Right ventricle myocardium superior (tissue), 1 donor: ENCODE data around the gene LHPP. TPM values are rescaled to one million over a fixed set of nuclear protein-coding genes. Genes with fewer than 3 reads are reported as not detected.

ENCODE experiments used
- ATAC-seq: fragments of 200-7000 bp; cut with Tn5 transposase; one replicate; pipeline ENCODE4 v1.9.1; 2020; ENCODE audit warnings: mild to moderate bottlenecking; ENCODE audit not compliant: poor library complexity
- DNase-seq: peaks from one replicate; pipeline ENCODE4 v3.0.0-alpha.2; 2020
- intact Hi-C: fragments of 100-400 bp; cut with DNase I; formaldehyde crosslinking; loops from one replicate; pipeline ENCODE4 v1.11.2; 2022
- total RNA-seq: library from RNA; stranded (reverse); fragmentation: NEBNext Ultra II Directional; extraction: Animal tissue kit (Norgen Biotek cat#: 25700); gene quantifications from one replicate; pipeline ENCODE4 v1.2.1, GENCODE V29; 2021
- donor health status: DM: no; HTN: yes; CAD: no; lungs with severe emphysema.

Gene LHPP
- total RNA-seq, 1 donor from 2014 or later = 7.4 TPM

DNA sequence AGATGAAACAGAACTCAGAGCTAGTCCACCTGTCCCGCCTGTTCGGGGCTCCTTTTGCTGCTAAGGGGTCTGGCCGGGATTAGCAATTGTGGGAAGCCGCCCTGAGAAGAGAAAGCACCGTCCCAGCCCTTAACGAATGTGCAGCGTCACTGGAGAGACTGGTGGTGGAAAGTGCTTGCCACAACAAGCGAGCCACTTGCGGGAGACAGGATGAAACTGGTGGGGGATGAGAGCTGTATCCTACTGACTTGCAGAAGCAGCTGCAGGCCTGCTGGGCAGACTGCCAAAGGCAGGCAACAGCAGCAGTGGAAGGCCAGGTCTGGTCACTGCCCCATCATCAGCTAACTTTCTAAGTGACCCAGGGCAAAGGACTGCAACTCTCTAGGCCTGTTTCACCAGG, 187.1 kb downstream of the LHPP start:
- peak; percentile 90 for DNase-seq
- intact Hi-C loops = loop anchor here (5.0 kb wide), 2 partner anchors 54 to 94 kb away; partner anchors contain the start of gene FAM53B
- ATAC-seq = peak; percentile 64

DNA sequence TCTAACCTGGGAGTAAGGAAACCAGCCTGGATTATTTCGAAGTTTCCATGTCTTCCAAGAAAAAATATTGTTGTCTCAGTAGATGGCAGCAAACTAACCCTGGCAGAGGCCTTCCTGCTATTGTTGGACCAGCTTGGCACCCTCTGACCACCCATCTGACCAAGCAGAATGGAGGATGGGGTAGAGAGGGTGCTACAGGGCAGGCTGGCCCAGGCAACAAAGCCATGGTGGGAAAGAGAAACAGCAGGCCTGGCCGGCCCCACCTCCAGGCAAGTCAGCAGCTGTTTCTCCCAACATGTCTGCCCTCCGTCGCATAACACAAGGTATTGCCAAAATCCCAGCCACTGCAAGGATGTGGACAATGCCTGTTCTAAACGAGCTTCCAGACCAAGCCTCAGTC, 187.6 kb downstream of the LHPP start:
- ATAC-seq (peak; percentile 23), DNase-seq (peak; percentile 67)
- intact Hi-C loops = loop anchor here (5.0 kb wide), 2 partner anchors 53 to 93 kb away; partner anchors contain the start of gene FAM53B

GRCh38 chr10:124650263-124650662, 188.6 kb downstream of the LHPP start:
- DNase-seq = peak; percentile 14
- no peak for ATAC-seq
- intact Hi-C loops = no loop called here

DNA sequence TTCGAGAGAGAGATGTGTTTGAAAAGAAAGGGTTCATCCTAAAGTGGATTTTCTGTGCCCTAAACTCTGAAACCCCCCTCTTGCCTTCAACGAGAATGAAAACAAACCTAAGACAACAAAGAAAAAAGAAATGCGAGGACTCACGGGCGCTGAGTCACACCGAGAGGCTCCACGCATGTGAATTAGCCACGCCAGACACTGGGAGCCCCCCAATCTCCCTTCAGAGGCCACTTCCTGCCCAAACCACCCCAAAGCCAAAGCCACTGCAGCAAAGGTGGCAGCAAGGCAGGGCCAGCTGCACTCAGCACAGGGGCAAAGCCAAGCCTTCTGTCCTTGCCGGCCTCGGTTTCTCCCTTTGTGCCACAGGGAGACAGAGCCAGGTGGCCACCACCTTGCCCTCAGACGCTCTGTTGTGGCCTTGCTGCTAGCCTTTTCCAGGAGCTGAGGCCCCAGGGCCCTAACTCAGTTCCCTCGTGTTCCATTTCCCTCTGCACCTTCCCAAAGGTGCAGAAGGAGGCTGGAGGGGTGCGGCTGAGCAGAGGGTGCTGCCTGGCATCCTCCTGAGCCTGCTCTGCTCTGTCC, 189.3 kb downstream of the LHPP start:
- intact Hi-C loops = no loop called here
- ATAC-seq = no peak
- peak; percentile 38 for DNase-seq

DNA sequence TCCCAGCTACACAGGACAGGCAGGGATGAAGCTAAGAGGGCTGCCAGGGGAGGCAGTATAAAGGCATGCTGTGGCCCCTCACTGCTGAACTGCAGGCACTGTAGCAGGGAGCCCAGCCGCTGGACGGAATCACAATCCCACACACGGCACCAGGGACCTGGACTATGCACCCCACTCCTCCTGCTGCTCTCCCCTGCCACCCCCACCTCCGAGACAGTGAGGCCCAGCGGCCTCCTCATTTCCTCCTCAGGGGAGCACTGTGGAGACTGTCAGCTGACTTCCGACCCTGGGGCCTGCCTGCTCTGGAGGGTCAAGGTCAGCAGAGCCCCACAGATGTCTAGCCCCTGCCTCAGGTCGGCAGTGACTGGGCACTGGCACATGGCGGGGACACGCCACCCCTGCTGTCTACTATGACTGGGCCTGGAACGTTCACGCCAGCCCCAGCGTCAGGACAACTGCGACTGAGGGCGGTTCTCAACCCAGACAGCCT, 189.8 kb downstream of the LHPP start:
- DNase-seq (peak; percentile 42), ATAC-seq (no peak)
- intact Hi-C loops = no loop called here

DNA sequence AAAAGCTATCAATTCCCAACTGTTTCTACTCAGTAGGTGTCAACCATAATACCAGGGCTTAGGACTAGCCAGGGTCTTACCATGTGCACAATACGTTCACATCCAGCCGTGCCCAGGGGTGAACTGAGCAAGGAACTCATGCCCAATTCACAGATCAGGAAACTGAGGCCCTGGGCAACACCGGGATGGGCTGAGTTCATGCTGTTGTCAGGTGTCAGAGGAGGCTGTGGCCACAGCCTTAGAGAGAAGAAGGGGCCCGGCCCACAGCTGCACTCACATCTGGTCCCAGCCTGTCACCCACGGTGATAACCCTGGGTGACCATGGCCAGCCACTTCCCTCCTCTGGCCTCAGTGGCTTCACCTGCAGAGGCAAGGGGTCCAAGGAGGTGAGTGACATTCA, 190.6 kb downstream of the LHPP start:
- intact Hi-C loops = no loop called here
- ATAC-seq (no peak), DNase-seq (peak; percentile 36)

- DNase-seq (peak; percentile 39), ATAC-seq (no peak)
- intact Hi-C loops = no loop called here
Measured at GRCh38 chr10:124652701-124653100, 191.1 kb downstream of the LHPP start.

DNA sequence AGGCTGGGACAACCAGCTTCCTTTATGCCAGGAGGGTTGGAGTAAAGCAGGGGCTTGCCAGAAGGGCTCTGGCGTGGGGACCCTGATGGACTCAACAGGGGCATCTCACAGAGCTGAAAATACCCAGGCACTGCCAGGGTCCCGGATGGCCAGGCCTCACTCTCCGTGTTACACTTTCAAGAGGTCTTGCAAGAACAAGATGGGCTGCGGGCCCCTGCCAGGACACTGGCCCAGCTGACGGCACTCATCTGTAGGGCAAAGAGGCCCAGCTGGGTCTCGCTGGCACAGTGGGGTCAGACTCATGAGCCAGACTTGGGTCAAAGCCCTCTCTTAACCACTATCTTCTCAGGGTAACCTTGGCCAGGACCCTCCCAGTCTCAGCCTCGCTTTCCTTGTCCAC, 191.7 kb downstream of the LHPP start:
- intact Hi-C loops = no loop called here
- ATAC-seq = no peak
- peak; percentile 35 for DNase-seq

DNA sequence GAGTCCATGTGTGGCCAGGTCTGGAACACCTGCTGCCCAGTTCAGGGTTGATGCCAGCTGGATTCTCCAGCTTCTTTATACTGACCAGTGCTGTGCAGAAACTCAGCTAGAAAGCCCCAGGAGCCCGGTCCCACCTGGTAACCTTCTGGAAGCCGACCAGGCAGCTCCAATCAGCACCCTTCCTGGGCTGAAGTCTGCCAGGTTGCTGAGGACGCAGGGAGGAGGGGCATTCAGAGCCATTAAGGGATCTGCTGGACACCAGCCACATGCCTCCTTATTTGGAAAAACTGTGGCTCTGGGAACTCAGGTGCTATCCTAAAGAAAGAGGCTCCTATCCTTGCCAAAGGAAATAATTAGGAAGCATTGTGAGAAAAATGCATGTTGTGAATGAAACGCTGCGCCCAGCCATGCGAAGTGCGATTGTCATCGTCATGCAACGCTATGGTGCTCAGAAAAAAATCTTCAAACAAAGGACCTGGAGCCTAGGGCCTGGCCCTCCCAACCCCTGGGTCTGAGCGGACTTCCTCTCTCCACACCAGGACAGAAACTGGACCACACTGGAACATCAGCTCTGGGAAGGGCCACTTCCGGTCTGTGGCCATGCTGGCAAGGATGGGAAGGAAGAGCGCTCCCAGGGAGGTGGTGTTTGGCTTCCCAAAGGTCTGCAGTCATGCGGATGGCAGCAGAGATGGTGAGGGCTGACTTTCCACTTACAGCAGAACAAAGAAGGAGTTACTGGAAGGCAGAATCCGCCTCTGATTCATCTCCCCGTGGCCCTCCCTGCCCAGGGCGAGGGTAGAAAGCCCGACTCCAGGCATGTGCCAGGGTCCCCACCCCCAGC, 192.4 kb downstream of the LHPP start:
- DNase-seq (peak; percentile 62), ATAC-seq (peak; percentile 2)
- intact Hi-C loops = no loop called here

DNA sequence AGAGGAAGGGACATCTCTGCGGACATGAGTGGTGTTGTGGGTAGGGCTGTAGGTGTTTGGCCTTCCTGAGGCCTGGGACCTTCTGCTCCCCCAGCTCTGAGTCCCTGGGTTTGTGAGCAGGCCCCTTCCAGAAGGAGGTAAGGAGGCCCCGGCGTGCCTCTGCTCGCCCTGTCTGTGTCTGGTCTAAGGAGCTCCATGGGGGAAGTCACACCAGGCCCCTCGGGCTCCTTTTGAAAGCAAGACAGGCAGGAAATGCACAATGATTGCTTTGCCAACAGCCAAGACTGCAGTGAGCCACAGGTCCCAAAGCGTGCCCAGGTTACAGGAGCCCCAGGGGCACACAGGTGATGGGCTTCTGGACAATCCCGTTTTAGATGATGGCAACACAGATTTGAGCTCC, 193.1 kb downstream of the LHPP start:
- DNase-seq = peak; percentile 42
- no peak for ATAC-seq
- intact Hi-C loops = no loop called here

GRCh38 chr10:124655191-124656112, 193.8 kb downstream of the LHPP start:
- intact Hi-C loops = no loop called here
- DNase-seq (peak; percentile 11), ATAC-seq (no peak)

- ATAC-seq (no peak), DNase-seq (peak; percentile 26)
- intact Hi-C loops = no loop called here
Measured at GRCh38 chr10:124656113-124656490, 194.5 kb downstream of the LHPP start.

DNA sequence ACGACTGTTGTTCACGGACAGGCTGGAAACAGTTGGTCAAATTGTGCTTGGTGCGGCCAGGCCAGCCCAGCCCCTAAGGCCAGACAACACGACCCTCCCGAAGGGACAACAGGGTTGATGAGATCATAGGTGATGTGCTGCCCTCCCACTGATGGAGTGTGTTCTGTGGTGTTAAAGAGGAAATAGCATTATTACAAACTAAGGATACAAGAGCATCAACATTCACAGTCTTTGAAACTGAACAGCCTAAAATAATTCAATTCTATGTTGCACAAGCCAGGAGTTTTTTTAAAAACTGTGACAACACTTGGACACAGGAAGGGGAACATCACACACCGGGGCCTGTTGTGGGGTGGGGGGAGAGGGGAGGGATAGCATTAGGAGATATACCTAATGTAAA, 194.9 kb downstream of the LHPP start:
- DNase-seq = no peak
- ATAC-seq = no peak
- intact Hi-C loops = no loop called here

DNA sequence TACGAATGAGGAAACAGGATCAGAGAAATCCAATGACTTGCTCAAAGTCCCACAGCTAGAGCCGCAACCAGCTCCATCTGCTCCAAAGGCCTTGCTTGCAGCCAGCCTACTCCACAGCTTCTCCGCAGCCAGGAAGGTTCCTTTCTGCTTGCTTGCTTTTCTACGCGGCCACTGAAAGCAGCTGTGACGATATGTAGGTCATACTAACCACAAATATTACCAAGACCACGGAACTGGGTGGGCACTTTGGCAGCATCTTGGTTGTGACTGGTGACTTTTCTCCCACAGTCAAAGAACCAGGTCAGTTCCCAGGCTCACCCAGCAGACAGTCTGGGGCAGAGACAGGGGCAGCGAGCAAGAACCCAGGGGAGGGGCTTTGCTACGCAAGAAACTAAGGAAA, 196.2 kb downstream of the LHPP start:
- peak; percentile 44 for DNase-seq
- intact Hi-C loops = no loop called here

GRCh38 chr10:124658591-124659242, 197.1 kb downstream of the LHPP start:
- ATAC-seq (no peak), DNase-seq (no peak)
- intact Hi-C loops = no loop called here

More for the DNA sequence above, 196.2 kb downstream of the LHPP start:
- no peak for ATAC-seq

DNA sequence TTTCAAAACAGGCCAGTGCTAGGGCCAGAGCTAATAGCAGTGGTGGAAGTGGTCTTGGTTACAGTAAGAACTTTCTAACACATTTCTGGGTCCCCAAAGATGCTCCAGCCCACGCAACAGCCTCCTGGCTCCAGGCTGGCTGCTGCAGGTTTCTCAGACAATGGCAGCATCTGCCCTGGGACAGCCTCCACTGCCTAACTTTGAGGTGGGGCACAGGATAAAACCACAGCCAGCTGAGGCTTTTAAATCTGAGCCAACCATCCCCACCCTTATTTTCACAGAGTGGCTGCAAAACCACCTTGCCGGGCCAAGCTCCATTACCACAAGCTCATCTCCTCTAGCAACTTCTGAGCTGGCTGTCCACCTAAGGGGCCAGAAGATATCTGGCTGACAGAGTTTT, 197.8 kb downstream of the LHPP start:
- no peak for ATAC-seq
- DNase-seq = no peak

GRCh38 chr10:124660404-124661125, 198.9 kb downstream of the LHPP start:
- DNase-seq = peak; percentile 8
- ATAC-seq = peak; percentile 31
- intact Hi-C loops = no loop called here

More for the DNA sequence above, 197.8 kb downstream of the LHPP start:
- intact Hi-C loops = no loop called here

DNA sequence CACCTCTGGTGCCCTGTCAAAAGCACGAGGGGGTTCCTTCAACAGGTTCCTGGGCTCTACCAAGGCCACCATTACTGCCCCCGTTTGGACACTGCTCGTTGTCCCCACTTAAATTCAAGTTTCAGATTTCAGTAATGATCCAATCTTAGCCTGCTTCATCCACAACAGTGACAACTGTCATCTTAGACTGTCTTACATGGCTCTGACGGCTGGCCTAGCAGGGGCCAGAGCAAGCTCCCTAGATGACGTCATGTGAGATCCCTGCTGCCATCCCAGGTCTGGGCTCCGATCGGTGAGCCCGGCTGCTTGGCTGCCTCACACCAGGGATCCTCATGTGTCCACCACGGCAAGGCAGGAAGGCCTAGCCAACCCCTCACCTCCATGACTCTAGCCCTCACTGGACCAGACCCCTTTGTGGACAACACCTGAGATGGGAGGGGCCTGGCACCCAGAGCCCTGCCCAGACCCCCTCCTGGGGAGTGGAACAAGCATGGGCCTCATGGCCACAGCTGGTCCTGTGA, 200.1 kb downstream of the LHPP start:
- ATAC-seq = no peak
- no peak for DNase-seq

More for the DNA sequence above, 200.1 kb downstream of the LHPP start:
- intact Hi-C loops = no loop called here
